Gastrocnemius medialis (tissue), 4 donors: ENCODE data around the gene JADE1. TPM values are rescaled to one million over a fixed set of nuclear protein-coding genes. Genes with fewer than 3 reads are reported as not detected.

Source experiments
- ATAC-seq, 2 donors: fragments of 150-250 bp; one replicate each; pipeline ENCODE4 v1.9.1; 2016
- DNase-seq, 2 donors: peaks; one replicate each; pipeline ENCODE4 v3.0.0-alpha.2; 2019
- H3K27ac ChIP-seq, 4 donors: fragments of 200-600 bp; sonication (generic); 1 replicate in 1 of 4; 2 replicates in 3 of 4; pipeline ENCODE4 v1.5.1; 2016 to 2018; ENCODE audit warnings: mild to moderate bottlenecking in 2 of 4, moderate library complexity in 1 of 4
- H3K27me3 ChIP-seq, 3 donors: fragments of 200-600 bp; sonication (generic) in 2 of 3; 1 replicate in 1 of 3; 2 replicates in 2 of 3; pipeline versions ENCODE4 v1.5.1 to v1.6.0; 2016 to 2019; ENCODE audit warnings: mild to moderate bottlenecking in 1 of 3, moderate library complexity in 1 of 3
- H3K36me3 ChIP-seq, 2 donors: fragments of 200-600 bp; sonication (generic) in 1 of 2; one replicate each; pipeline ENCODE4 v1.5.1; 2017 to 2018
- H3K4me1 ChIP-seq, 2 donors: fragments of 200-600 bp; sonication (generic) in 1 of 2; one replicate each; pipeline ENCODE4 v1.5.1; 2016 to 2017; ENCODE audit warnings: mild to moderate bottlenecking in 2 of 2
- H3K4me3 ChIP-seq, 4 donors: fragments of 200-600 bp; sonication (generic) in 3 of 4; 1 replicate in 1 of 4; 2 replicates in 3 of 4; pipeline ENCODE4 v1.5.1; 2016 to 2019; ENCODE audit warnings: mild to moderate bottlenecking in 2 of 4
- H3K9me3 ChIP-seq, 3 donors: fragments of 200-600 bp; sonication (generic) in 2 of 3; 1 replicate in 1 of 3; 2 replicates in 2 of 3; pipeline ENCODE4 v1.5.1; 2016 to 2019
- POLR2A ChIP-seq, 2 donors: fragments of 450-650 bp; IDR thresholded peaks; one replicate each; pipeline ENCODE4 v1.6.1; 2017; ENCODE audit warnings: antibody characterized with exemption in 2 of 2, mild to moderate bottlenecking in 2 of 2, moderate library complexity in 2 of 2
- in situ Hi-C, 4 donors: fragments of 200-750 bp; cut with MboI; loops; one replicate each; pipeline versions ENCODE4 v1.15.0 to v1.8.0; 2017; ENCODE audit warnings: low sequenced_read_pairs in 4 of 4
- intact Hi-C: fragments of 100-400 bp; cut with DNase I; formaldehyde crosslinking; loops from one replicate; pipeline ENCODE4 v1.15.1; 2023; ENCODE audit warnings: low total_unique reads
- total RNA-seq, 4 donors: library from RNA; depleted of rRNA; stranded (reverse); fragments of >200 nt; gene quantifications; one replicate each; pipeline versions ENCODE4 v1.1.0 to v1.2.3, GENCODE V29; 2016
- TF ChIP-seq, protein P1 (sequence below), 5 experiments: fragments of 450-650 bp in 3 of 5; fragments of 200-600 bp in 2 of 5; sonication (generic) in 2 of 5; IDR thresholded peaks in 4 of 5; conservative IDR thresholded peaks in 1 of 5; 1 replicate in 4 of 5; 2 replicates in 1 of 5; pipeline ENCODE4 v1.5.1; 2016 to 2019; ENCODE audit warnings: antibody characterized with exemption in 5 of 5, mild to moderate bottlenecking in 3 of 5, moderate library complexity in 3 of 5

JADE1 gene
- total RNA-seq, 4 donors from 2014 or later = 14.2 to 21.1 (median 14.9) TPM

- Histone ChIP-seq H3K27me3 (no peaks in the 10 kb centered on the region), H3K36me3 (no peaks in the 10 kb centered on the region), H3K4me1 (no peaks in the 10 kb centered on the region), H3K9me3 (no peaks in the 10 kb centered on the region), H3K4me3 (no peak overlapping the region), H3K27ac (no peak overlapping the region)
- no peak for DNase-seq
- ATAC-seq = no peak
- in situ Hi-C loops = no loop called here
- TF ChIP-seq, protein P1, sequence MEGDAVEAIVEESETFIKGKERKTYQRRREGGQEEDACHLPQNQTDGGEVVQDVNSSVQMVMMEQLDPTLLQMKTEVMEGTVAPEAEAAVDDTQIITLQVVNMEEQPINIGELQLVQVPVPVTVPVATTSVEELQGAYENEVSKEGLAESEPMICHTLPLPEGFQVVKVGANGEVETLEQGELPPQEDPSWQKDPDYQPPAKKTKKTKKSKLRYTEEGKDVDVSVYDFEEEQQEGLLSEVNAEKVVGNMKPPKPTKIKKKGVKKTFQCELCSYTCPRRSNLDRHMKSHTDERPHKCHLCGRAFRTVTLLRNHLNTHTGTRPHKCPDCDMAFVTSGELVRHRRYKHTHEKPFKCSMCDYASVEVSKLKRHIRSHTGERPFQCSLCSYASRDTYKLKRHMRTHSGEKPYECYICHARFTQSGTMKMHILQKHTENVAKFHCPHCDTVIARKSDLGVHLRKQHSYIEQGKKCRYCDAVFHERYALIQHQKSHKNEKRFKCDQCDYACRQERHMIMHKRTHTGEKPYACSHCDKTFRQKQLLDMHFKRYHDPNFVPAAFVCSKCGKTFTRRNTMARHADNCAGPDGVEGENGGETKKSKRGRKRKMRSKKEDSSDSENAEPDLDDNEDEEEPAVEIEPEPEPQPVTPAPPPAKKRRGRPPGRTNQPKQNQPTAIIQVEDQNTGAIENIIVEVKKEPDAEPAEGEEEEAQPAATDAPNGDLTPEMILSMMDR (IDR thresholded peaks at IDR 0.05 in 4 of 5, conservative IDR thresholded peaks at IDR 0.05 in 1 of 5) = no peak
- no peak for TF ChIP-seq POLR2A (IDR thresholded peaks at IDR 0.05)
- intact Hi-C loops = no loop called here
These were observed 106.0 kb downstream of the JADE1 start for GRCh38 chr4:128915544-128915943.

GRCh38 chr4:128916832-128917231 lies 107.3 kb downstream of the JADE1 start:
- H3K9me3 ChIP-seq = no peaks in the 10 kb centered on the region
- intact Hi-C loops = no loop called here
- in situ Hi-C loops = no loop called here
- no peak overlapping the region for H3K27ac ChIP-seq
- ATAC-seq (no peak), DNase-seq (peak in 1 of 2 donors; percentile 2)
- H3K36me3 ChIP-seq = no peaks in the 10 kb centered on the region
- no peak overlapping the region for H3K4me3 ChIP-seq
- TF ChIP-seq POLR2A (IDR thresholded peaks at IDR 0.05) = no peak
- TF ChIP-seq, protein P1 (IDR thresholded peaks at IDR 0.05 in 4 of 5, conservative IDR thresholded peaks at IDR 0.05 in 1 of 5) = no peak
- H3K27me3 ChIP-seq = no peaks in the 10 kb centered on the region
- no peaks in the 10 kb centered on the region for H3K4me1 ChIP-seq

GRCh38 chr4:128917781-128918180 lies 108.3 kb downstream of the JADE1 start:
- H3K4me3 ChIP-seq = no peak overlapping the region
- TF ChIP-seq, protein P1 (IDR thresholded peaks at IDR 0.05 in 4 of 5, conservative IDR thresholded peaks at IDR 0.05 in 1 of 5) = no peak
- no peaks in the 10 kb centered on the region for H3K9me3 ChIP-seq
- ATAC-seq (no peak), DNase-seq (no peak)
- H3K36me3 ChIP-seq = no peaks in the 10 kb centered on the region
- no peaks in the 10 kb centered on the region for H3K4me1 ChIP-seq
- in situ Hi-C loops = no loop called here
- intact Hi-C loops = no loop called here
- no peak overlapping the region for H3K27ac ChIP-seq
- no peaks in the 10 kb centered on the region for H3K27me3 ChIP-seq

GRCh38 chr4:128921954-128922353 lies 112.5 kb downstream of the JADE1 start:
- Histone ChIP-seq H3K27me3 (no peaks in the 10 kb centered on the region), H3K36me3 (no peaks in the 10 kb centered on the region), H3K27ac (no peak overlapping the region), H3K4me3 (no peak overlapping the region), H3K9me3 (no peaks in the 10 kb centered on the region), H3K4me1 (no peaks in the 10 kb centered on the region)
- DNase-seq (no peak), ATAC-seq (no peak)
- in situ Hi-C loops (no loop called here), intact Hi-C loops (no loop called here)
- TF ChIP-seq, protein P1 (IDR thresholded peaks at IDR 0.05 in 4 of 5, conservative IDR thresholded peaks at IDR 0.05 in 1 of 5) = no peak
- TF ChIP-seq POLR2A (IDR thresholded peaks at IDR 0.05) = no peak
